H1 (cell line): ENCODE data around the gene PIK3R3. TPM values are rescaled to one million over a fixed set of nuclear protein-coding genes. Genes with fewer than 3 reads are reported as not detected.

Experiments
- HDAC6 ChIP-seq: IDR thresholded peaks from one replicate; pipeline ENCODE4 v1.7.1; 2012; ENCODE audit warnings: low read depth, mild to moderate bottlenecking, inconsistent platforms, low read length, moderate library complexity
- PHF8 ChIP-seq: fragments of 200-600 bp; sonication (generic); conservative IDR thresholded peaks from 2 replicates; pipeline ENCODE4 v1.7.1; 2012; ENCODE audit warnings: low read depth, mild to moderate bottlenecking, inconsistent platforms, low read length, moderate library complexity
- SP1 ChIP-seq: IDR thresholded peaks from 2 replicates; pipeline ENCODE4 v1.6.1; 2011; ENCODE audit warnings: low read depth, low read length
- SUZ12 ChIP-seq: fragments of 200-600 bp; sonication (generic); IDR thresholded peaks from 2 replicates; pipeline ENCODE4 v1.6.1; 2012; ENCODE audit warnings: mild to moderate bottlenecking, inconsistent platforms, low read length, moderate library complexity, mixed read lengths
- polyA plus RNA-seq, 7 experiments: library from polyadenylated mRNA; depleted of rRNA in 3 of 7; stranded (reverse) in 5 of 7; unstranded in 2 of 7; fragments of >200 nt in 5 of 7; fragments of 200-250 nt in 2 of 7; gene quantifications; 1 replicate in 5 of 7; 2 replicates in 1 of 7; 4 replicates in 1 of 7; pipeline versions ENCODE4 v1.2.1 to v1.2.3, GENCODE V29; 2011 to 2013; ENCODE audit warnings: missing spikeins in 2 of 7, mixed read lengths in 2 of 7
- total RNA-seq: library from RNA; stranded (reverse); fragmentation: NEBNext Ultra II Directional; extraction: Animal tissue kit (Norgen Biotek cat#: 25700); gene quantifications from 2 replicates; pipeline ENCODE4 v1.2.1, GENCODE V29; 2021
- TF ChIP-seq, protein P1 (sequence below): fragments of 300-600 bp; sonication (generic); IDR thresholded peaks from 2 replicates; pipeline ENCODE4 v1.7.1; 2012; ENCODE audit warnings: low read length, moderate library complexity, mild to moderate bottlenecking, inconsistent platforms; ENCODE audit not compliant: insufficient replicate concordance

The PIK3R3 gene
- total and polyA plus RNA-seq, 2 of the 8 experiments (the other 6 are each of a cell fraction or from before 2014, with no cell fraction given), result 5.3 to 13.6 TPM

DNA sequence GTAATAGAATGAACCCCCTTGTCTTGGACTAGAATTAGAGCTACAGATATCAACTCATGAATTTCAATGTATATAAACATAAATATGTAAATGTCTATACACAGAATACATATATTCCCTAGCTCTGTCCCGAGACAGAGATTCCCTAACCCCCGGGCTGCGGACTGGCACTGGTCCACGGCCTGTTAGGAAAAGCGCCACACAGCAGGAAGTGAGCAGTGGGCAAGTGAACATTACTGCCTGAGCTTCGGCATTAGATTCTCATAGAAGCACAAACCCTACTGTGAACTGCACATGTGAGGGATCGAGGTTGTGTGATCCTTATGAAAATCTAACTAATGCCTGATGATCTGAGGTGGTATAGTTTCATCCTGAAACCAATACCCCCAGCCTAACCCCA is 51.2 kb downstream of the PIK3R3 start (continued):
- TF ChIP-seq, protein P1, sequence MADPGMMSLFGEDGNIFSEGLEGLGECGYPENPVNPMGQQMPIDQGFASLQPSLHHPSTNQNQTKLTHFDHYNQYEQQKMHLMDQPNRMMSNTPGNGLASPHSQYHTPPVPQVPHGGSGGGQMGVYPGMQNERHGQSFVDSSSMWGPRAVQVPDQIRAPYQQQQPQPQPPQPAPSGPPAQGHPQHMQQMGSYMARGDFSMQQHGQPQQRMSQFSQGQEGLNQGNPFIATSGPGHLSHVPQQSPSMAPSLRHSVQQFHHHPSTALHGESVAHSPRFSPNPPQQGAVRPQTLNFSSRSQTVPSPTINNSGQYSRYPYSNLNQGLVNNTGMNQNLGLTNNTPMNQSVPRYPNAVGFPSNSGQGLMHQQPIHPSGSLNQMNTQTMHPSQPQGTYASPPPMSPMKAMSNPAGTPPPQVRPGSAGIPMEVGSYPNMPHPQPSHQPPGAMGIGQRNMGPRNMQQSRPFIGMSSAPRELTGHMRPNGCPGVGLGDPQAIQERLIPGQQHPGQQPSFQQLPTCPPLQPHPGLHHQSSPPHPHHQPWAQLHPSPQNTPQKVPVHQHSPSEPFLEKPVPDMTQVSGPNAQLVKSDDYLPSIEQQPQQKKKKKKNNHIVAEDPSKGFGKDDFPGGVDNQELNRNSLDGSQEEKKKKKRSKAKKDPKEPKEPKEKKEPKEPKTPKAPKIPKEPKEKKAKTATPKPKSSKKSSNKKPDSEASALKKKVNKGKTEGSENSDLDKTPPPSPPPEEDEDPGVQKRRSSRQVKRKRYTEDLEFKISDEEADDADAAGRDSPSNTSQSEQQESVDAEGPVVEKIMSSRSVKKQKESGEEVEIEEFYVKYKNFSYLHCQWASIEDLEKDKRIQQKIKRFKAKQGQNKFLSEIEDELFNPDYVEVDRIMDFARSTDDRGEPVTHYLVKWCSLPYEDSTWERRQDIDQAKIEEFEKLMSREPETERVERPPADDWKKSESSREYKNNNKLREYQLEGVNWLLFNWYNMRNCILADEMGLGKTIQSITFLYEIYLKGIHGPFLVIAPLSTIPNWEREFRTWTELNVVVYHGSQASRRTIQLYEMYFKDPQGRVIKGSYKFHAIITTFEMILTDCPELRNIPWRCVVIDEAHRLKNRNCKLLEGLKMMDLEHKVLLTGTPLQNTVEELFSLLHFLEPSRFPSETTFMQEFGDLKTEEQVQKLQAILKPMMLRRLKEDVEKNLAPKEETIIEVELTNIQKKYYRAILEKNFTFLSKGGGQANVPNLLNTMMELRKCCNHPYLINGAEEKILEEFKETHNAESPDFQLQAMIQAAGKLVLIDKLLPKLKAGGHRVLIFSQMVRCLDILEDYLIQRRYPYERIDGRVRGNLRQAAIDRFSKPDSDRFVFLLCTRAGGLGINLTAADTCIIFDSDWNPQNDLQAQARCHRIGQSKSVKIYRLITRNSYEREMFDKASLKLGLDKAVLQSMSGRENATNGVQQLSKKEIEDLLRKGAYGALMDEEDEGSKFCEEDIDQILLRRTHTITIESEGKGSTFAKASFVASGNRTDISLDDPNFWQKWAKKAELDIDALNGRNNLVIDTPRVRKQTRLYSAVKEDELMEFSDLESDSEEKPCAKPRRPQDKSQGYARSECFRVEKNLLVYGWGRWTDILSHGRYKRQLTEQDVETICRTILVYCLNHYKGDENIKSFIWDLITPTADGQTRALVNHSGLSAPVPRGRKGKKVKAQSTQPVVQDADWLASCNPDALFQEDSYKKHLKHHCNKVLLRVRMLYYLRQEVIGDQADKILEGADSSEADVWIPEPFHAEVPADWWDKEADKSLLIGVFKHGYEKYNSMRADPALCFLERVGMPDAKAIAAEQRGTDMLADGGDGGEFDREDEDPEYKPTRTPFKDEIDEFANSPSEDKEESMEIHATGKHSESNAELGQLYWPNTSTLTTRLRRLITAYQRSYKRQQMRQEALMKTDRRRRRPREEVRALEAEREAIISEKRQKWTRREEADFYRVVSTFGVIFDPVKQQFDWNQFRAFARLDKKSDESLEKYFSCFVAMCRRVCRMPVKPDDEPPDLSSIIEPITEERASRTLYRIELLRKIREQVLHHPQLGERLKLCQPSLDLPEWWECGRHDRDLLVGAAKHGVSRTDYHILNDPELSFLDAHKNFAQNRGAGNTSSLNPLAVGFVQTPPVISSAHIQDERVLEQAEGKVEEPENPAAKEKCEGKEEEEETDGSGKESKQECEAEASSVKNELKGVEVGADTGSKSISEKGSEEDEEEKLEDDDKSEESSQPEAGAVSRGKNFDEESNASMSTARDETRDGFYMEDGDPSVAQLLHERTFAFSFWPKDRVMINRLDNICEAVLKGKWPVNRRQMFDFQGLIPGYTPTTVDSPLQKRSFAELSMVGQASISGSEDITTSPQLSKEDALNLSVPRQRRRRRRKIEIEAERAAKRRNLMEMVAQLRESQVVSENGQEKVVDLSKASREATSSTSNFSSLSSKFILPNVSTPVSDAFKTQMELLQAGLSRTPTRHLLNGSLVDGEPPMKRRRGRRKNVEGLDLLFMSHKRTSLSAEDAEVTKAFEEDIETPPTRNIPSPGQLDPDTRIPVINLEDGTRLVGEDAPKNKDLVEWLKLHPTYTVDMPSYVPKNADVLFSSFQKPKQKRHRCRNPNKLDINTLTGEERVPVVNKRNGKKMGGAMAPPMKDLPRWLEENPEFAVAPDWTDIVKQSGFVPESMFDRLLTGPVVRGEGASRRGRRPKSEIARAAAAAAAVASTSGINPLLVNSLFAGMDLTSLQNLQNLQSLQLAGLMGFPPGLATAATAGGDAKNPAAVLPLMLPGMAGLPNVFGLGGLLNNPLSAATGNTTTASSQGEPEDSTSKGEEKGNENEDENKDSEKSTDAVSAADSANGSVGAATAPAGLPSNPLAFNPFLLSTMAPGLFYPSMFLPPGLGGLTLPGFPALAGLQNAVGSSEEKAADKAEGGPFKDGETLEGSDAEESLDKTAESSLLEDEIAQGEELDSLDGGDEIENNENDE, result no peak
- TF ChIP-seq PHF8, result no peak
- no peak for TF ChIP-seq HDAC6
- no peak for TF ChIP-seq SUZ12
- no peak for TF ChIP-seq SP1
